ENCODE results near the gene CMAS.
"Not testable (repeated sequence)": the region's sequence is repeated elsewhere in the genome, so short reads cannot be mapped to it uniquely, and the experiment has no call there.

Gene CMAS

DNA sequence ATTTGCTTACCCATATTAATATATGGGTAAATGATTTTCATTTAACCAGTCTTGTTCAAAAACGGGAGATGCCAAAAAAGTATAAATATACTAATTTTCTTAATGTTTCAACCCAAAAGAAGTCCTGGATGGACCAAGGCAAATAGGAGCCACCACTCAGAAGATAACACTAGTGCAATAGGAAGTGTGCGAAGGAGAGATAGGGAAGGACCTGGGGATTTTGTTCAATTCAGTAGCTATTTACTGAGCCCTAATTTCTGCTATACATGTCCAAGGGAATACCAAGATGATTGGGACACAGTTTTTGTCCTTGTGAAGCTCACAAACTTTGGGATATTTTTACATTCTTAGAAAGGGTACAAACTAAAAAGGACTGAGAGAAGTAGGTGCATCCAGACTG is 1.5 kb downstream of the CMAS start:
- TF ChIP-seq, protein P1, sequence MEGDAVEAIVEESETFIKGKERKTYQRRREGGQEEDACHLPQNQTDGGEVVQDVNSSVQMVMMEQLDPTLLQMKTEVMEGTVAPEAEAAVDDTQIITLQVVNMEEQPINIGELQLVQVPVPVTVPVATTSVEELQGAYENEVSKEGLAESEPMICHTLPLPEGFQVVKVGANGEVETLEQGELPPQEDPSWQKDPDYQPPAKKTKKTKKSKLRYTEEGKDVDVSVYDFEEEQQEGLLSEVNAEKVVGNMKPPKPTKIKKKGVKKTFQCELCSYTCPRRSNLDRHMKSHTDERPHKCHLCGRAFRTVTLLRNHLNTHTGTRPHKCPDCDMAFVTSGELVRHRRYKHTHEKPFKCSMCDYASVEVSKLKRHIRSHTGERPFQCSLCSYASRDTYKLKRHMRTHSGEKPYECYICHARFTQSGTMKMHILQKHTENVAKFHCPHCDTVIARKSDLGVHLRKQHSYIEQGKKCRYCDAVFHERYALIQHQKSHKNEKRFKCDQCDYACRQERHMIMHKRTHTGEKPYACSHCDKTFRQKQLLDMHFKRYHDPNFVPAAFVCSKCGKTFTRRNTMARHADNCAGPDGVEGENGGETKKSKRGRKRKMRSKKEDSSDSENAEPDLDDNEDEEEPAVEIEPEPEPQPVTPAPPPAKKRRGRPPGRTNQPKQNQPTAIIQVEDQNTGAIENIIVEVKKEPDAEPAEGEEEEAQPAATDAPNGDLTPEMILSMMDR (IDR thresholded peaks at IDR 0.05; ENCODE audit: low read depth, low read length) = no peak
- DNase-seq (ENCODE audit: extremely low read depth, low read depth) = no peak

GRCh38 chr12:22048351-22049041 is 2.5 kb downstream of the CMAS start:
- DNase-seq (ENCODE audit: extremely low read depth, low read depth) = no peak
- TF ChIP-seq, protein P1 (IDR thresholded peaks at IDR 0.05; ENCODE audit: low read depth, low read length) = no peak

DNA sequence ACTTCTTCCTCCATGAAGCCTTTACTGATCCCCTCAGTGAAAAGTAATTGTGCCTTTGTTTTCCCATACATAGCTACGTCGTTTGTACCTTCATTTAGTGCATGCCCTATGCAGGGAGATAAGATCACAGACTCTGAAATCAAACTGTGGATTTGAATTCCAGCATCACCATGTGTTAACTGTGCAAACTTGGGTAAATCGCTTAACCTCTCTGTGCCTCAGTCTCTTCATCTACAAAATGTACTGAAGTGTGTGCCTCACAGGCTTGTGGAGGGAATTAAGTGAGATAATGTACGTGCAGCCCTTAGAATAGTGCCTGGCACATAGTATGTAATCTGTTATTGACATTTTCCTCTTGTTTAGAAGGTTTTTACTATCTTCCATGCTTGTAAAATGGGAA is 4.1 kb downstream of the CMAS start:
- no peak for DNase-seq (ENCODE audit: extremely low read depth, low read depth)

GRCh38 chr12:22051114-22051698 is 5.2 kb downstream of the CMAS start:
- TF ChIP-seq, protein P1 (IDR thresholded peaks at IDR 0.05; ENCODE audit: low read depth, low read length) = no peak
- DNase-seq (ENCODE audit: extremely low read depth, low read depth) = no peak

More for the DNA sequence above, 4.1 kb downstream of the CMAS start:
- TF ChIP-seq, protein P1 (IDR thresholded peaks at IDR 0.05; ENCODE audit: low read depth, low read length) = no peak

GRCh38 chr12:22052994-22053393 is 7.0 kb downstream of the CMAS start:
- not testable (repeated sequence) for DNase-seq (ENCODE audit: extremely low read depth, low read depth)

- DNase-seq (ENCODE audit: extremely low read depth, low read depth) = no peak
- TF ChIP-seq, protein P1 (IDR thresholded peaks at IDR 0.05; ENCODE audit: low read depth, low read length) = no peak
Measured at GRCh38 chr12:22054155-22054554, 8.1 kb downstream of the CMAS start.

DNA sequence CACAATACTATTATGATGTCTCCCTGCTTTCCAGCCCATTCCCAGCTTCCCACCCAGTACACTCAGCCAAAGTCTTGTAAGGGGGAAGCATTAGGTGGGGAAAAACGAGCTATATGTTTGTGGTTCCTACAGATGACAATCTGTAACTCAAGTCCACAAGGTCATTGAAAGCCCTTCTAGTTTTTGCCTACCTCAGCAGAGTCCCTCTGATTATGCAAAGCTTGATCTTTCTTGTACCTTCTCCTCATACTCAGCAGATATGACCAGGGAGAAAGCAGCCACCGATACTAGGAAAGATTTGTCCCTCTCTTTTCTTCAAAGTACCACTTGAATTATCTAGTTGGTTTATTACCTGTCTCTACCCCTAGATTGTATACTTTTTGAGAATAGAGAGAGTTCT is 10.6 kb downstream of the CMAS start:
- DNase-seq (ENCODE audit: extremely low read depth, low read depth) = no peak
- TF ChIP-seq, protein P1 (IDR thresholded peaks at IDR 0.05; ENCODE audit: low read depth, low read length) = no peak

Measured in AG09319 (cell line).